WERI-Rb-1 (cell line): ENCODE measurements around the gene NOX3.

Experiments used
- DNase-seq: peaks from one replicate; pipeline ENCODE4 v3.0.0-alpha.2; 2020
- H3K27ac ChIP-seq: fragments of 250-450 bp; sonication (Bioruptor Pico); 2 replicates; pipeline ENCODE4 v1.5.1; 2020; ENCODE audit warnings: mild to moderate bottlenecking, moderate library complexity
- H3K27me3 ChIP-seq: fragments of 250-450 bp; sonication (Bioruptor Pico); 2 replicates; pipeline ENCODE4 v1.5.1; 2021; ENCODE audit warnings: mild to moderate bottlenecking, low read depth, moderate library complexity; ENCODE audit not compliant: insufficient read depth, severe bottlenecking
- H3K36me3 ChIP-seq: fragments of 250-450 bp; sonication (Bioruptor Pico); 2 replicates; pipeline ENCODE4 v1.5.1; 2020; ENCODE audit warnings: mild to moderate bottlenecking, moderate library complexity
- H3K4me3 ChIP-seq: 2 replicates; pipeline ENCODE4 v1.5.1; 2011; ENCODE audit warnings: low read depth, mild to moderate bottlenecking, control low read depth, low read length
- H3K9me3 ChIP-seq: fragments of 250-450 bp; sonication (Bioruptor Pico); 2 replicates; pipeline ENCODE4 v1.5.1; 2021; ENCODE audit warnings: mild to moderate bottlenecking, moderate library complexity; ENCODE audit not compliant: severe bottlenecking
- CTCF ChIP-seq: IDR thresholded peaks from 2 replicates; pipeline ENCODE4 v1.5.1; 2011; ENCODE audit warnings: low read depth, mild to moderate bottlenecking, control low read depth, inconsistent platforms, low read length

Gene NOX3

GRCh38 chr6:155434829-155435423, 20.7 kb downstream of the NOX3 start:
- no peak for DNase-seq
- H3K27me3 ChIP-seq = no peaks in the 10 kb centered on the region
- TF ChIP-seq CTCF = no peak
- H3K36me3 ChIP-seq = no peaks in the 10 kb centered on the region
- H3K9me3 ChIP-seq = no peaks in the 10 kb centered on the region
- no peak overlapping the region for H3K4me3 ChIP-seq
- no peak overlapping the region for H3K27ac ChIP-seq

GRCh38 chr6:155434096-155434495, 21.5 kb downstream of the NOX3 start:
- no peak for DNase-seq
- no peak for TF ChIP-seq CTCF
- Histone ChIP-seq H3K27me3 (no peaks in the 10 kb centered on the region), H3K27ac (no peak overlapping the region), H3K4me3 (no peak overlapping the region), H3K36me3 (no peaks in the 10 kb centered on the region), H3K9me3 (no peaks in the 10 kb centered on the region)

- DNase-seq = no peak
- H3K36me3 ChIP-seq = no peaks in the 10 kb centered on the region
- H3K9me3 ChIP-seq = no peaks in the 10 kb centered on the region
- H3K27me3 ChIP-seq = no peaks in the 10 kb centered on the region
- H3K27ac ChIP-seq = no peak overlapping the region
- TF ChIP-seq CTCF = no peak
- no peak overlapping the region for H3K4me3 ChIP-seq
Measured at GRCh38 chr6:155432293-155432692, 23.3 kb downstream of the NOX3 start.

GRCh38 chr6:155429321-155429893, 26.2 kb downstream of the NOX3 start:
- no peaks in the 10 kb centered on the region for H3K27me3 ChIP-seq
- no peaks in the 10 kb centered on the region for H3K9me3 ChIP-seq
- no peak overlapping the region for H3K27ac ChIP-seq
- no peak overlapping the region for H3K4me3 ChIP-seq
- no peak for TF ChIP-seq CTCF
- DNase-seq = no peak
- H3K36me3 ChIP-seq = no peaks in the 10 kb centered on the region

GRCh38 chr6:155426408-155426945, 29.2 kb downstream of the NOX3 start:
- TF ChIP-seq CTCF = no peak
- no peaks in the 10 kb centered on the region for H3K27me3 ChIP-seq
- no peaks in the 10 kb centered on the region for H3K36me3 ChIP-seq
- no peaks in the 10 kb centered on the region for H3K9me3 ChIP-seq
- no peak overlapping the region for H3K4me3 ChIP-seq
- DNase-seq = no peak
- H3K27ac ChIP-seq = no peak overlapping the region
